ENCODE data around the gene DYNC1I1.

DYNC1I1 gene

GRCh38 chr7:96080027-96080426 lies 307.7 kb downstream of the DYNC1I1 start:
- no peak for DNase-seq (ENCODE audit: low read depth in 2 of 2)

GRCh38 chr7:96084881-96085553 lies 312.7 kb downstream of the DYNC1I1 start:
- DNase-seq (ENCODE audit: low read depth in 2 of 2): no peak

- no peak for DNase-seq (ENCODE audit: low read depth in 2 of 2)
Measured at GRCh38 chr7:96085953-96086352, 313.6 kb downstream of the DYNC1I1 start.

GRCh38 chr7:96088579-96088978 lies 316.2 kb downstream of the DYNC1I1 start:
- no peak for DNase-seq (ENCODE audit: low read depth in 2 of 2)

GRCh38 chr7:96089511-96089910 lies 317.2 kb downstream of the DYNC1I1 start:
- no peak for DNase-seq (ENCODE audit: low read depth in 2 of 2)

GRCh38 chr7:96090756-96091155 lies 318.4 kb downstream of the DYNC1I1 start:
- DNase-seq (ENCODE audit: low read depth in 2 of 2): no peak

GRCh38 chr7:96093435-96093834 lies 321.1 kb downstream of the DYNC1I1 start:
- DNase-seq (ENCODE audit: low read depth in 2 of 2): no peak

- no peak for DNase-seq (ENCODE audit: low read depth in 2 of 2)
Measured at GRCh38 chr7:96097835-96098234, 325.5 kb downstream of the DYNC1I1 start.

- no peak for DNase-seq (ENCODE audit: low read depth in 2 of 2)
Measured at GRCh38 chr7:96100737-96101136, 328.4 kb downstream of the DYNC1I1 start.

- no peak for DNase-seq (ENCODE audit: low read depth in 2 of 2)
Measured at GRCh38 chr7:96102096-96102811, 329.9 kb downstream of the DYNC1I1 start.

GRCh38 chr7:96104984-96105383 lies 332.6 kb downstream of the DYNC1I1 start:
- no peak for DNase-seq (ENCODE audit: low read depth in 2 of 2)

- DNase-seq (ENCODE audit: low read depth in 2 of 2): no peak
Measured at GRCh38 chr7:96111405-96111804, 339.1 kb downstream of the DYNC1I1 start.

- DNase-seq (ENCODE audit: low read depth in 2 of 2): no peak
Measured at GRCh38 chr7:96114190-96114589, 341.8 kb downstream of the DYNC1I1 start.

GRCh38 chr7:96116173-96116572 lies 343.8 kb downstream of the DYNC1I1 start:
- no peak for DNase-seq (ENCODE audit: low read depth in 2 of 2)

- DNase-seq (ENCODE audit: low read depth in 2 of 2): no peak
Measured at GRCh38 chr7:96118449-96119001, 346.2 kb downstream of the DYNC1I1 start.

GRCh38 chr7:96120445-96121225 lies 348.3 kb downstream of the DYNC1I1 start:
- DNase-seq (ENCODE audit: low read depth in 2 of 2): no peak

- DNase-seq (ENCODE audit: low read depth in 2 of 2): no peak
Measured at GRCh38 chr7:96121752-96122151, 349.4 kb downstream of the DYNC1I1 start.

- no peak for DNase-seq (ENCODE audit: low read depth in 2 of 2)
Measured at GRCh38 chr7:96122746-96123145, 350.4 kb downstream of the DYNC1I1 start.

GRCh38 chr7:96126382-96126781 lies 354.0 kb downstream of the DYNC1I1 start:
- DNase-seq (ENCODE audit: low read depth in 2 of 2): no peak

GRCh38 chr7:96127746-96128145 lies 355.4 kb downstream of the DYNC1I1 start:
- DNase-seq (ENCODE audit: low read depth in 2 of 2): no peak

GRCh38 chr7:96131525-96131924 lies 359.2 kb downstream of the DYNC1I1 start:
- no peak for DNase-seq (ENCODE audit: low read depth in 2 of 2)

- DNase-seq (ENCODE audit: low read depth in 2 of 2): no peak
Measured at GRCh38 chr7:96135241-96135640, 362.9 kb downstream of the DYNC1I1 start.

Data from stimulated activated CD4-positive, alpha-beta T cell treated with anti-CD3 and anti-CD28 coated beads, Interleukin-15, amount 100 ng/mL, for 48 hours (primary cell).